Activated CD8-positive, alpha-beta memory T cell treated with anti-CD3 and anti-CD28 coated beads, Interleukin-2, amount 10 ng/mL, durations not matched to agents 7 days and 5 days (primary cell): ENCODE data around the gene KAZN. TPM values are rescaled to one million over a fixed set of nuclear protein-coding genes. Genes with fewer than 3 reads are reported as not detected.

Experiments
- ATAC-seq: fragments of 150-1000 bp; cut with Tn5 transposase; one replicate; pipeline ENCODE4 v1.10.0; 2021; ENCODE audit warnings: moderate library complexity
- CTCF ChIA-PET: fragments of 350-600 bp; sonication (Branson Sonifier 250); formaldehyde crosslinking; loops from one replicate; lab custom pipeline; 2021; ENCODE audit warnings: antibody characterized with exemption; lab: Charles Lee
- DNase-seq: peaks from one replicate; pipeline ENCODE4 v3.0.0-alpha.2; 2020
- H3K27ac Mint-ChIP-seq: one replicate; pipeline ENCODE4 v1.8.0; 2021; ENCODE audit warnings: mild to moderate bottlenecking, mixed read lengths
- H3K27me3 Mint-ChIP-seq: one replicate; pipeline ENCODE4 v1.8.0; 2021; ENCODE audit warnings: mixed read lengths
- H3K36me3 Mint-ChIP-seq: one replicate; pipeline ENCODE4 v1.8.0; 2021; ENCODE audit warnings: mild to moderate bottlenecking, mixed read lengths
- H3K4me1 Mint-ChIP-seq: one replicate; pipeline ENCODE4 v1.8.0; 2021; ENCODE audit warnings: mixed read lengths
- H3K4me3 Mint-ChIP-seq: one replicate; pipeline ENCODE4 v1.8.0; 2021; ENCODE audit warnings: mild to moderate bottlenecking, moderate library complexity, mixed read lengths
- H3K9me3 Mint-ChIP-seq: one replicate; pipeline ENCODE4 v1.8.0; 2022; ENCODE audit warnings: low read depth, mixed read lengths
- total RNA-seq, 2 experiments: library from RNA; stranded (reverse); gene quantifications; one replicate each; pipeline ENCODE4 v1.2.3, GENCODE V29; 2021

The KAZN gene
- total RNA-seq, 2 experiments from 2014 or later, result 0.12 to 0.15 TPM

- ATAC-seq, result no peak
- no peaks in the 10 kb centered on the region for H3K4me1 Mint-ChIP-seq
- no peak overlapping the region for H3K4me3 Mint-ChIP-seq
- H3K36me3 Mint-ChIP-seq, result no peaks in the 10 kb centered on the region
- no peak overlapping the region for H3K27ac Mint-ChIP-seq
- CTCF ChIA-PET, result no interaction called here
- no peak for DNase-seq
- no peaks in the 10 kb centered on the region for H3K9me3 Mint-ChIP-seq
- H3K27me3 Mint-ChIP-seq, result no peaks in the 10 kb centered on the region
These were observed 202.1 kb downstream of the KAZN start for GRCh38 chr1:14800500-14801076.

GRCh38 chr1:14803002-14803789 is 204.7 kb downstream of the KAZN start:
- no peak overlapping the region for H3K4me3 Mint-ChIP-seq

GRCh38 chr1:14804626-14805025 is 206.1 kb downstream of the KAZN start:
- no peaks in the 10 kb centered on the region for H3K27me3 Mint-ChIP-seq
- ATAC-seq (no peak), DNase-seq (no peak)
- CTCF ChIA-PET, result no interaction called here
- no peak overlapping the region for H3K4me3 Mint-ChIP-seq
- H3K36me3 Mint-ChIP-seq, result no peaks in the 10 kb centered on the region
- H3K4me1 Mint-ChIP-seq, result no peaks in the 10 kb centered on the region
- no peak overlapping the region for H3K27ac Mint-ChIP-seq
- peaks cover 5% of the 10 kb centered on the region for H3K9me3 Mint-ChIP-seq

More at GRCh38 chr1:14803002-14803789, 204.7 kb downstream of the KAZN start:
- no peaks in the 10 kb centered on the region for H3K36me3 Mint-ChIP-seq
- no peaks in the 10 kb centered on the region for H3K4me1 Mint-ChIP-seq
- CTCF ChIA-PET, result no interaction called here
- H3K27me3 Mint-ChIP-seq, result no peaks in the 10 kb centered on the region
- no peak for DNase-seq
- peaks cover 5% of the 10 kb centered on the region for H3K9me3 Mint-ChIP-seq
- H3K27ac Mint-ChIP-seq, result no peak overlapping the region
- no peak for ATAC-seq

- H3K4me3 Mint-ChIP-seq, result no peak overlapping the region
- no peaks in the 10 kb centered on the region for H3K4me1 Mint-ChIP-seq
- H3K9me3 Mint-ChIP-seq, result peaks cover 5% of the 10 kb centered on the region
- DNase-seq (no peak), ATAC-seq (no peak)
- H3K27me3 Mint-ChIP-seq, result peaks cover 3% of the 10 kb centered on the region
- no peaks in the 10 kb centered on the region for H3K36me3 Mint-ChIP-seq
- no peak overlapping the region for H3K27ac Mint-ChIP-seq
- CTCF ChIA-PET, result no interaction called here
These were observed 208.3 kb downstream of the KAZN start for GRCh38 chr1:14806772-14807171.

GRCh38 chr1:14808768-14809167 is 210.3 kb downstream of the KAZN start:
- Mint-ChIP-seq H3K9me3 (peaks cover 5% of the 10 kb centered on the region), H3K27ac (no peak overlapping the region), H3K4me3 (no peak overlapping the region), H3K4me1 (no peaks in the 10 kb centered on the region), H3K27me3 (peaks cover 3% of the 10 kb centered on the region), H3K36me3 (no peaks in the 10 kb centered on the region)
- no peak for ATAC-seq
- no peak for DNase-seq
- CTCF ChIA-PET, result no interaction called here

- DNase-seq (no peak), ATAC-seq (no peak)
- Mint-ChIP-seq H3K9me3 (peaks cover 5% of the 10 kb centered on the region), H3K27me3 (peaks cover 3% of the 10 kb centered on the region), H3K36me3 (no peaks in the 10 kb centered on the region), H3K4me1 (no peaks in the 10 kb centered on the region), H3K27ac (no peak overlapping the region), H3K4me3 (no peak overlapping the region)
- CTCF ChIA-PET, result no interaction called here
These were observed 210.9 kb downstream of the KAZN start for GRCh38 chr1:14809191-14809981.

DNA sequence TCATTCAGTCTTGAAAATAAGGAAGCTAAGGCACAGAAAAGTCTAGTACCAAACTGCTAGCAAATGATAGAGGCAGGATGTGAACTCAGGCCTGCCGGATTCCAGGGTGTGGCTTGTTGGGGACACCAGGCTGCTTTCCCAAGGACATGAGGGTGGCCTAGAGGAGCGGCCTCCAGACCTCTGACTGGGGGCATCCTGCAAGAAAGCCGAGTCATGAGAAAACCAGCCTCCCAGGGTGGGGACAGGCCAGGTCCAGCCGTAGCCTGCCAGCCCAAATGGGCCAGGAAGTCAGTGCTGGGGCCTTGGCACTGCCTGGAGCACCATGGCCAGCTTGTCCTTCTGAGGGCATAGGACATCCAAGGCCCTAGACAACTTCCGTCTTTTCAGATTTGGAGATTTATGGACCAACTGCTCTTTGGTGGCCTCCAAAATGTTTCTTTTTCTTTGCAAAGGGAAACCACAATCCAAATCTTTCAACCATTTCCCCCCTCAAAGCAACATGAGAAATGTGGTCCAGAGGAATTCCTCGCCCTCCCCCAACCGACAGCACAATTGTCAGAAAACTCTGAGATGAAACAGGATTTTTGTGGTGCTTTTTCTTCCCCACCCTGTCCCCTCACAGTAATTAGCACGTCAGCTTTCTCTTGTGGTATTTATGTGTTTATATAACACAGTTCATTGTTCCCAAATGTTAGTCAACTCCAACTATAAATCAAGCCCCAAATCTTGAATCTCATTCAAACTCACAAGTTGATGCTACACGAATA is 212.3 kb downstream of the KAZN start:
- no peak overlapping the region for H3K27ac Mint-ChIP-seq
- DNase-seq (no peak), ATAC-seq (no peak)
- H3K4me3 Mint-ChIP-seq, result no peak overlapping the region
- H3K27me3 Mint-ChIP-seq, result peaks cover 3% of the 10 kb centered on the region
- no peaks in the 10 kb centered on the region for H3K36me3 Mint-ChIP-seq
- H3K9me3 Mint-ChIP-seq, result peaks cover 5% of the 10 kb centered on the region
- H3K4me1 Mint-ChIP-seq, result no peaks in the 10 kb centered on the region
- CTCF ChIA-PET, result no interaction called here

DNA sequence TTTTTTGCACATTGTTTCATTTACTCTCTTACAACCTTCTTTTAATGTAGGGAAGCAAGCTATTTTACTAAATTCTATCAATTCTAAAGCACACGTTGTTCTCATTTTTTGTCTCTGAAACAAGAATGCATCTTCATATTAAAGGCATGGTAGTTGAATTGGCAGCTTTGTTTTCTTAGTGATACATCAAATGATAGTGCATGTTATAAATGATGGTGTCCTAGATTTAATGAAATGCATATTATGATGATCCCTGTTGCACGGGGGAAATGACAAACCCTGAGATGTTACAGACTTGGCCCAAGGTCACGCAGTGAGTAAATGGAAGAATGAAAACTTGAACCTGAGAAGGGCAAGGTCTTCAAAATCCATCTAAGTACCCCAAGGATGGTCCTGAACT is 213.1 kb downstream of the KAZN start:
- CTCF ChIA-PET, result interaction anchor here (0.5 kb wide), 1 partner anchor 132 kb away, joined by 3 read pairs; no protein-coding TSS in a partner anchor
- Mint-ChIP-seq H3K4me3 (no peak overlapping the region), H3K27me3 (peaks cover 3% of the 10 kb centered on the region), H3K9me3 (peaks cover 4% of the 10 kb centered on the region), H3K27ac (no peak overlapping the region), H3K4me1 (no peaks in the 10 kb centered on the region), H3K36me3 (no peaks in the 10 kb centered on the region)
- DNase-seq, result no peak
- ATAC-seq, result no peak

DNA sequence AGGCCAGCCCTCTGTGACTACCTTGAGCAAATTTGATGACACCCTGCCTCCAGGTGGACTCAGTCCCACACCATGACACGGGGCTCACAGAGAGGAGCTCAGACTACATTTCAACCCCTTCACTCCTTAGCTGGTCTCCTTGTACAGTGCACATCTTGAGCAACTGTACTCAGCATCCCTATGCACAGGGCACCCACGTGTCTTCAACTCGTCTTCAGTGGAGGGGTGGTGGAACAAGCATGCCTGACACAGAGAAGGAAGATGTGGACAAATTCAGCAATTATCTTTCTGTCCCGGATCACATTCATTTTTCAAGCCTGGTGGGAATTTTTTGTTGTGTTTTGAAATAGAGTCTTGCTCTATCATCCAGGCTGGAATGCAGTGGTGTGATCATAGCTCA is 213.7 kb downstream of the KAZN start:
- no peaks in the 10 kb centered on the region for H3K4me1 Mint-ChIP-seq
- ATAC-seq (no peak), DNase-seq (no peak)
- no peaks in the 10 kb centered on the region for H3K36me3 Mint-ChIP-seq
- peaks cover 3% of the 10 kb centered on the region for H3K27me3 Mint-ChIP-seq
- H3K27ac Mint-ChIP-seq, result no peak overlapping the region
- CTCF ChIA-PET, result no interaction called here
- H3K4me3 Mint-ChIP-seq, result no peak overlapping the region
- H3K9me3 Mint-ChIP-seq, result peaks cover 3% of the 10 kb centered on the region

DNA sequence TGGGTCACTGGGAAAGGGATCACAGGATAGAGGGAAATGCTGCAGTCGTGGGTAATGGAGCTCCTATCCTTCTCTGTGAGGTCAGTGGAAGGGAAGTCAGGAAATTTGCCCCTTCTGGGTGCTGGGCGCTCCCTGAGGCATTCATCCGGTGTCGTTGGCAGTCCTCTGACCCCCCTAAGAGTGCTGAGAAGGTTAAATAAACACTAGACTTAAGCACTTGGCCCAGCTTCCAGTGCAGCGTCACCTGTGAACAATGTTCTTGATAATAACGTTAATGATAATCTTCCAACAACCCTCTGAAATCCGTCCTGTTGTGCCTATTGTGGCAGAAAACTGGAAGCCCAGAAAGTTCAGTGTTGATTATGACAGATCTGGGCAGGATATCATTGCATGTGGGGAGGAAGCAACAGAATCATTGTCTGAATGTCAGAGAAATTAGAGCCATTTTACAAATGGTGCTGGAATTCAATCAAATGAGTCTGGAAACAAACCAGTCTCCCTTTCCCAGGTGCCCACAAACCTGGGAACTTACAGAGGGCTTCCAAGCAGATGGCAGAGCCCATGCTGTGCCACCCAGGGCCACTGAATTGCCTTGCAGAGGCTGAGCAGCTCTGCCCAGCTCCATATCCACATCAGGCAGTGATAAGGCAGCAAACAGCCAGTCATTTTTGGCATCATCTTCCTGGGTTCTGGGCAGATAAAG is 216.8 kb downstream of the KAZN start:
- Mint-ChIP-seq H3K4me3 (no peak overlapping the region), H3K9me3 (no peaks in the 10 kb centered on the region)

GRCh38 chr1:14817223-14818170 is 219.0 kb downstream of the KAZN start:
- CTCF ChIA-PET, result no interaction called here
- H3K4me1 Mint-ChIP-seq, result no peaks in the 10 kb centered on the region
- H3K27me3 Mint-ChIP-seq, result no peaks in the 10 kb centered on the region
- no peak overlapping the region for H3K27ac Mint-ChIP-seq
- H3K4me3 Mint-ChIP-seq, result no peak overlapping the region
- no peak for DNase-seq
- no peaks in the 10 kb centered on the region for H3K9me3 Mint-ChIP-seq
- ATAC-seq, result no peak
- H3K36me3 Mint-ChIP-seq, result no peaks in the 10 kb centered on the region

More for the DNA sequence above, 216.8 kb downstream of the KAZN start:
- CTCF ChIA-PET, result no interaction called here
- no peak for DNase-seq
- Mint-ChIP-seq H3K27me3 (peaks cover 3% of the 10 kb centered on the region), H3K4me1 (no peaks in the 10 kb centered on the region), H3K36me3 (no peaks in the 10 kb centered on the region), H3K27ac (no peak overlapping the region)
- no peak for ATAC-seq
